Suprapubic skin (tissue), 4 donors: ENCODE data around the gene MYO7A. TPM values are rescaled to one million over a fixed set of nuclear protein-coding genes. Genes with fewer than 3 reads are reported as not detected.

Experiments
- DNase-seq, 2 donors: peaks; one replicate each; pipeline ENCODE4 v3.0.0-alpha.2; 2019; ENCODE audit warnings: low spot score in 2 of 2
- H3K27ac ChIP-seq: fragments of 200-600 bp; sonication (generic); one replicate; pipeline ENCODE4 v1.5.1; 2019
- H3K27me3 ChIP-seq: fragments of 200-600 bp; sonication (generic); one replicate; pipeline ENCODE4 v1.5.1; 2019
- H3K36me3 ChIP-seq: fragments of 200-600 bp; sonication (generic); one replicate; pipeline ENCODE4 v1.5.1; 2019
- H3K4me1 ChIP-seq: fragments of 200-600 bp; sonication (generic); one replicate; pipeline ENCODE4 v1.5.1; 2019
- H3K4me3 ChIP-seq: fragments of 200-600 bp; sonication (generic); one replicate; pipeline ENCODE4 v1.5.1; 2019; ENCODE audit warnings: mild to moderate bottlenecking
- H3K9me3 ChIP-seq: fragments of 200-600 bp; sonication (generic); one replicate; pipeline ENCODE4 v1.5.1; 2019
- EP300 ChIP-seq: sonication (generic); formaldehyde crosslinking; IDR thresholded peaks from one replicate; pipeline ENCODE4 v1.6.1; 2017; ENCODE audit warnings: antibody characterized with exemption
- POLR2A ChIP-seq, 2 donors: fragments of 450-650 bp; IDR thresholded peaks; one replicate each; pipeline ENCODE4 v1.6.1; 2017; ENCODE audit warnings: antibody characterized with exemption in 2 of 2, mild to moderate bottlenecking in 2 of 2, moderate library complexity in 2 of 2
- POLR2AphosphoS5 ChIP-seq, 3 donors: sonication (generic); formaldehyde crosslinking; IDR thresholded peaks; one replicate each; pipeline ENCODE4 v1.6.1; 2017; ENCODE audit warnings: antibody characterized with exemption in 3 of 3
- WGBS: methylation state at CpG from one replicate; pipeline ENCODE4 v1.1.5; 2018; 5-methylcytosine and 5-hydroxymethylcytosine counted together
- total RNA-seq, 4 donors: library from RNA; depleted of rRNA; stranded (reverse); fragments of >200 nt; gene quantifications; one replicate each; pipeline ENCODE4 v1.1.0, GENCODE V29; 2016
- TF ChIP-seq, protein P1 (sequence below), 2 donors: fragments of 200-600 bp in 1 of 2; fragments of 450-650 bp in 1 of 2; sonication (generic) in 1 of 2; IDR thresholded peaks; one replicate each; pipeline ENCODE4 v1.5.1; 2016 to 2019; ENCODE audit warnings: antibody characterized with exemption in 2 of 2, mild to moderate bottlenecking in 1 of 2, moderate library complexity in 1 of 2

Gene MYO7A
- total RNA-seq, 4 donors from 2014 or later: 0.34 to 2.4 (median 2.0) TPM

DNA sequence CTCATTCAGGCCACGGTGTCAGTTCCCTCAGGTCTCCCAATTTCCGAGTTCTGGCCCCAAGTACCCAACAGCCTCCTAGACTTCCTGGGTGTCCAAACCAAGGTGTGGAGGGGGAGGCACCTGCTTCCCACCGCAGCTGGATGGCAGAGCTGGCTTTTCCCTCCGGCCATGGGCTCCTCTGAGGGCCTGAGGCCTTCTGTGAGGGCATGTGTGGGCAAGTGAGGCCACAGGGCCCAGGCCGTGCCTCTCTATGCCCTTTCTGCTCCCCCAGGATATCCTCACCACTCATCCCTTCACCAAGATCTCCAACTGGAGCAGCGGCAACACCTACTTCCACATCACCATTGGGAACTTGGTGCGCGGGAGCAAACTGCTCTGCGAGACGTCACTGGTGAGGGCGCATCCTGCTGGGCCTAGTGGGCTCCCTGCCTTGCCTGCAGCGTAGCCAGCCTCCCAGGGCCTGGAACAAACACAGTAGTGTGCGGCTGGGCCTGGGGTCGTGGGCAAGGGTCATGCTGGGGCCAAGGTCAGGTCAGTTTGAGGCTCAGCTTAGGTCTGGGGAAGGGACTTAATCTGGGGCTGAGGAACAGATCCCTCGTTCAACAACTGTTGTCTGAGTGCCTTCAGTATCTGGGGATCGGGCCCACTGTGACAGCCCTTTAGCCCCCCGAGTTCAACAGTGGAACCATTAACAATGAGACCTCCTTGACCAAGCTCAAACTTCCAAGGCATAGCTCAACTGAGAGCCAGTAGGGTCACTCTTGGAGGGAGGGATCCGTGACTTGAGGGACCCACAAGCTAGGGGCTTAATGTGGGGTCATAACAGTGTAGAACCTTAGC lies 85.8 kb downstream of the MYO7A start:
- H3K4me3 ChIP-seq: no peak overlapping the region
- no peaks in the 10 kb centered on the region for H3K9me3 ChIP-seq
- no peak overlapping the region for H3K27ac ChIP-seq
- DNase-seq: no peak
- WGBS: 95% methylated on average over 11 of the region's 18 CpGs
- H3K36me3 ChIP-seq: no peaks in the 10 kb centered on the region
- H3K4me1 ChIP-seq: no peaks in the 10 kb centered on the region
- H3K27me3 ChIP-seq: no peaks in the 10 kb centered on the region
- TF ChIP-seq, protein P1, sequence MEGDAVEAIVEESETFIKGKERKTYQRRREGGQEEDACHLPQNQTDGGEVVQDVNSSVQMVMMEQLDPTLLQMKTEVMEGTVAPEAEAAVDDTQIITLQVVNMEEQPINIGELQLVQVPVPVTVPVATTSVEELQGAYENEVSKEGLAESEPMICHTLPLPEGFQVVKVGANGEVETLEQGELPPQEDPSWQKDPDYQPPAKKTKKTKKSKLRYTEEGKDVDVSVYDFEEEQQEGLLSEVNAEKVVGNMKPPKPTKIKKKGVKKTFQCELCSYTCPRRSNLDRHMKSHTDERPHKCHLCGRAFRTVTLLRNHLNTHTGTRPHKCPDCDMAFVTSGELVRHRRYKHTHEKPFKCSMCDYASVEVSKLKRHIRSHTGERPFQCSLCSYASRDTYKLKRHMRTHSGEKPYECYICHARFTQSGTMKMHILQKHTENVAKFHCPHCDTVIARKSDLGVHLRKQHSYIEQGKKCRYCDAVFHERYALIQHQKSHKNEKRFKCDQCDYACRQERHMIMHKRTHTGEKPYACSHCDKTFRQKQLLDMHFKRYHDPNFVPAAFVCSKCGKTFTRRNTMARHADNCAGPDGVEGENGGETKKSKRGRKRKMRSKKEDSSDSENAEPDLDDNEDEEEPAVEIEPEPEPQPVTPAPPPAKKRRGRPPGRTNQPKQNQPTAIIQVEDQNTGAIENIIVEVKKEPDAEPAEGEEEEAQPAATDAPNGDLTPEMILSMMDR (IDR thresholded peaks at IDR 0.05): no peak
- no peak for TF ChIP-seq POLR2AphosphoS5 (IDR thresholded peaks at IDR 0.05)
- no peak for TF ChIP-seq POLR2A (IDR thresholded peaks at IDR 0.05)
- TF ChIP-seq EP300: no peak

DNA sequence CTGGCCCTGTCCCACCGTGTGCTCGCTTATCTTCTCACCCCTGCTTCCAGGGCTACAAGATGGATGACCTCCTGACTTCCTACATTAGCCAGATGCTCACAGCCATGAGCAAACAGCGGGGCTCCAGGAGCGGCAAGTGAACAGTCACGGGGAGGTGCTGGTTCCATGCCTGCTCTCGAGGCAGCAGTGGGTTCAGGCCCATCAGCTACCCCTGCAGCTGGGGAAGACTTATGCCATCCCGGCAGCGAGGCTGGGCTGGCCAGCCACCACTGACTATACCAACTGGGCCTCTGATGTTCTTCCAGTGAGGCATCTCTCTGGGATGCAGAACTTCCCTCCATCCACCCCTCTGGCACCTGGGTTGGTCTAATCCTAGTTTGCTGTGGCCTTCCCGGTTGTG lies 86.5 kb downstream of the MYO7A start:
- Histone ChIP-seq H3K27ac (no peak overlapping the region), H3K27me3 (no peaks in the 10 kb centered on the region), H3K4me3 (no peak overlapping the region), H3K9me3 (no peaks in the 10 kb centered on the region), H3K4me1 (no peaks in the 10 kb centered on the region), H3K36me3 (no peaks in the 10 kb centered on the region)
- 87% methylated on average over 5 of the region's 9 CpGs for WGBS
- DNase-seq: peak in 1 of 2 donors; percentile 49
- TF ChIP-seq EP300 (no peak), POLR2AphosphoS5 (IDR thresholded peaks at IDR 0.05) (no peak), POLR2A (IDR thresholded peaks at IDR 0.05) (no peak)
- TF ChIP-seq, protein P1 (IDR thresholded peaks at IDR 0.05): no peak

GRCh38 chr11:77215106-77215505 lies 87.1 kb downstream of the MYO7A start:
- H3K36me3 ChIP-seq: no peaks in the 10 kb centered on the region
- no peak for DNase-seq
- no peak overlapping the region for H3K27ac ChIP-seq
- H3K4me3 ChIP-seq: no peak overlapping the region
- H3K4me1 ChIP-seq: no peaks in the 10 kb centered on the region
- no peak for TF ChIP-seq POLR2AphosphoS5 (IDR thresholded peaks at IDR 0.05)
- no peak for TF ChIP-seq EP300
- TF ChIP-seq, protein P1 (IDR thresholded peaks at IDR 0.05): no peak
- TF ChIP-seq POLR2A (IDR thresholded peaks at IDR 0.05): no peak
- H3K27me3 ChIP-seq: no peaks in the 10 kb centered on the region
- 74% methylated on average over 3 of the region's 3 CpGs for WGBS
- H3K9me3 ChIP-seq: no peaks in the 10 kb centered on the region

GRCh38 chr11:77217156-77217555 lies 89.1 kb downstream of the MYO7A start:
- H3K4me3 ChIP-seq: no peak overlapping the region
- H3K27me3 ChIP-seq: no peaks in the 10 kb centered on the region
- no peaks in the 10 kb centered on the region for H3K4me1 ChIP-seq
- H3K9me3 ChIP-seq: no peaks in the 10 kb centered on the region
- 89% methylated on average over 2 of the region's 2 CpGs for WGBS
- DNase-seq: no peak
- H3K27ac ChIP-seq: no peak overlapping the region
- no peak for TF ChIP-seq POLR2A (IDR thresholded peaks at IDR 0.05)
- TF ChIP-seq, protein P1 (IDR thresholded peaks at IDR 0.05): no peak
- no peak for TF ChIP-seq POLR2AphosphoS5 (IDR thresholded peaks at IDR 0.05)
- no peak for TF ChIP-seq EP300
- no peaks in the 10 kb centered on the region for H3K36me3 ChIP-seq

DNA sequence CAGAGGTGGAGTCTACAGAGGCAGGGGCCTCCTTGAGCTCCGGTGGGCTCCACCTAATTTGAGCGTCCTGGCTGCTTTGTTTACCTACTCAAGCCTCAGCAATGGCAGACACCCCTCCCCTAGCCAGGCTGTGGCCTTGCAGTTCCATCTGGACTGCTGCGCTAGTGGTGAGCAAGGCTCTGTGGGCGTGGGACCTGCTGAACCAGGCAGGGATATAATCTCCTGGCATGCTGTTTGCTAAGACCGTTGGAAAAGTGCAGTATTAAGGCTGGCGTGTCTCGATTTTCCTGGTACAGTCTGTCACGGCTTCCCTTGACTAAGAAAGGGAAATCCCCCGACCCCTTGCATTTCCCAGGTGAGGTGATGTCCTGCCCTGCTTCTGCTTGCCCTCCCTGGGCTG lies 95.8 kb downstream of the MYO7A start:
- no peaks in the 10 kb centered on the region for H3K27me3 ChIP-seq
- DNase-seq: no peak
- H3K27ac ChIP-seq: no peak overlapping the region
- no peaks in the 10 kb centered on the region for H3K4me1 ChIP-seq
- H3K9me3 ChIP-seq: no peaks in the 10 kb centered on the region
- no peak for TF ChIP-seq EP300
- TF ChIP-seq, protein P1 (IDR thresholded peaks at IDR 0.05): no peak
- no peak for TF ChIP-seq POLR2AphosphoS5 (IDR thresholded peaks at IDR 0.05)
- TF ChIP-seq POLR2A (IDR thresholded peaks at IDR 0.05): no peak
- no peak overlapping the region for H3K4me3 ChIP-seq
- 66% methylated on average over 7 of the region's 9 CpGs for WGBS
- no peaks in the 10 kb centered on the region for H3K36me3 ChIP-seq
